ENCODE measurements around the gene TGFA.

The TGFA gene

DNA sequence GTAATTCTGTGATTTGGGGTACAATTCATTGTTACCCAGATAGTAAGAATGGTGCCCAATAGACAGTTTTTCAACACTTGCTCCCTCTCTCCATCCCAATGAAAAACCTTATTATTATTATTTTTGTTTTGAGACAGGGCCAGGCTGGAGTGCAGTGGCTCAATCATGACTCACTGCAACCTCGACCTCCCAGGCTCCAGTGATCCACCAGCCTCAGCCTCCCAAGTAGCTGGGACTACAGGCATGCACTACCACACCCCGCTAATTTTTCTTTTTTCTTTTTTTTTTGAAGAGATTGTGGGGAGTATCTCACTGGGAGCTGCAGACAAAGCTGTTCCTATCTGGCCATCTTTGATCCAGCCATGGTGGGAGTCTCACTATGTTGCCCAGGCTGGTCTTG is 7.2 kb downstream of the TGFA start:
- H3K4me3 Mint-ChIP-seq: no peak overlapping the region
- H3K27ac Mint-ChIP-seq: no peak overlapping the region

DNA sequence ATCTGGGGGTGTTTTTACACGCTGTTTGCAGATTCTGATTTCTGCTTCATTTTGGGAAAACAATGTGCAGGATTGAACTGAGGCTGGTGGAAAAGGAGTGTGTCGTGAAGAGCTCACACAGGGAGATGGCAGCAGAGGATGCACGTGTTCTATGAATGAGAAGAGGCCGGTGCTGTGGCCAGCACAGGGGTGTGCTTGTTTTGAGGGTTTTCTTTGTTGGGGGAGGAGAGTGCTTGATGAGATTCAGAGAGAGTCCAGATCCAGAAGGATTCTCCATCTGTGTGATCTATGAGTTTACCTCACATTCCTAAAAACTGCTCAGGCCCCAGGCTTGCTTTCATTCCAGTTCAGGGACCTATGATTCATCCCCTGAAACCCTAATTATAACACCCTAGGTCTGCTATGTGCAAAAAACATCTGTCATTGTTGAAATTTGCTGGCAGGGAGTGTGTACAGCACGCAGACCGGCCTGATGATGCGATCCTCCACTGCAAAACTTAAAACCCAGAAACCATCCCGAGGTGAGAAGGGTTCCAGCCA is 12.1 kb downstream of the TGFA start:
- Mint-ChIP-seq H3K9me3 (peaks cover under 1% of the 10 kb centered on the region), H3K27ac (no peak overlapping the region), H3K36me3 (peaks cover 3% of the 10 kb centered on the region), H3K4me1 (no peaks in the 10 kb centered on the region), H3K27me3 (peaks cover 8% of the 10 kb centered on the region), H3K4me3 (no peak overlapping the region)
- DNase-seq (ENCODE audit: low spot score in 2 of 2): no peak
- ATAC-seq (ENCODE audit: low read depth): no peak

More for the DNA sequence above, 7.2 kb downstream of the TGFA start:
- ATAC-seq (ENCODE audit: low read depth) (no peak), DNase-seq (ENCODE audit: low spot score in 2 of 2) (no peak)
- no peaks in the 10 kb centered on the region for H3K36me3 Mint-ChIP-seq
- H3K9me3 Mint-ChIP-seq: no peaks in the 10 kb centered on the region
- no peaks in the 10 kb centered on the region for H3K4me1 Mint-ChIP-seq
- peaks cover 9% of the 10 kb centered on the region for H3K27me3 Mint-ChIP-seq

DNA sequence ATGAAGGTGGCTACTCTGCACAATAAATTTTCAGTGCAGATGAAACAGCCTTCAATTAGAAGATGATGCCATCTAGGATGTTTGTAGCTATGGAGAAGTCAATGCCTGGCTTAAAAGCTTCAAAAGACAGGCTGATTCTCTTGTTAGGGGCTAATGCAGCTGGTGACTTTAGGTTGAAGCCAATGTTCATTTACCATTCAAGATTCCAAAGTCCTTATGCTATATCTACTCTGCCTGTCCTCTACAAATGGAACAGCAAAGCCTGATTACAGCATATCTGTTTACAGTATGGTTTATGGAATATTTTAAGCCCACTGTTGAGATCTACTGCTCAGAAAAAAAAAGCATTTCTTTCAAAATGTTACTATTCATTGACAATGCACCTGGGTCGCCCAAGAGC is 15.8 kb downstream of the TGFA start:
- DNase-seq (ENCODE audit: low spot score in 2 of 2) (no peak), ATAC-seq (ENCODE audit: low read depth) (no peak)
- no peak overlapping the region for H3K4me3 Mint-ChIP-seq
- H3K9me3 Mint-ChIP-seq: peaks cover 7% of the 10 kb centered on the region
- peaks cover 8% of the 10 kb centered on the region for H3K36me3 Mint-ChIP-seq
- no peak overlapping the region for H3K27ac Mint-ChIP-seq
- no peaks in the 10 kb centered on the region for H3K4me1 Mint-ChIP-seq
- H3K27me3 Mint-ChIP-seq: peaks cover 15% of the 10 kb centered on the region

DNA sequence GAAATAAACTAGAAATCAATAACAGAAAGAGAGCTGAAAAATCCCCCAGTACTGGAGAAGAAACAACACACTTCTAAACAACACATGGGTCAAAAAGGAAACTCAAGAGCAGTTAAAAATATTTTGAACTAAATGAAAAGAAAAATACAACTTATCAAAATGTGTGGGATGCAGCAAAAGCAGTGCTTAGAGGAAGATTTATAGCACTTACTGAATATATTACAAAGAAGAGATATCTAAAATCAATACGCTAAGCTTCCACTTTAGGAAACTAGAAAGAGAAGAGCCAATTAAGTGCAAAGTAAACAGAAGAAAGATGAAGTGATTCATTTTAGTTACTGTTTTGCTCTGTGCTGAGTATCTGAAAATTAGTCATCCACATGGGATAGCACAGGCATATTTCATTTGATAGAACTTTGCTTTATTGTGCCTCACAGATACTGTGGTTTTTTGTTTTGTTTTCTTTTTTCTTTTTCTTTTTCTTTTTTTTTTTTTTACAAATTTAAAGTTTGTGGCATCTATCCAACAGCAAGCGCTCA is 17.0 kb downstream of the TGFA start:
- no peak overlapping the region for H3K27ac Mint-ChIP-seq
- no peak for ATAC-seq (ENCODE audit: low read depth)
- peaks cover 3% of the 10 kb centered on the region for H3K4me1 Mint-ChIP-seq
- DNase-seq (ENCODE audit: low spot score in 2 of 2): no peak
- H3K4me3 Mint-ChIP-seq: no peak overlapping the region
- H3K36me3 Mint-ChIP-seq: peaks cover 8% of the 10 kb centered on the region
- H3K27me3 Mint-ChIP-seq: peaks cover 15% of the 10 kb centered on the region
- peaks cover 7% of the 10 kb centered on the region for H3K9me3 Mint-ChIP-seq

DNA sequence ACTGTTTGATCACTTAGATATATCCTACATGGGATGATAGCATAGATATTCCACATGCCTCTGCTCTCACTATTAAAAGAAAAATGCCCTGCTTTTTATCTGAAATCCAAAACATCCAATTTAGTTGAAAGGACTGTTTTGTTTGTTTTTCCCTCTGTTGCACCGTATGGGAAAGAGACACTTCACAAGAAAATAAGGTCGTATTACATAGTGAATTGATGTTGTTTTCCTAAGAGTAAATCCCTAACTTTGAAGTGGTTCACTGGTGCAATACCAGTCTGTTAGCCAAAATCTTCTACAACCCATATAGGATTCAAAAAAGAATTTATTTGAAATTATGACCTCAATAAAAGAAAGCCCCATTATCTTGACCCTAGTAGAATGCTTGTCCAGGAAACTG is 18.1 kb downstream of the TGFA start:
- no peak for DNase-seq (ENCODE audit: low spot score in 2 of 2)

DNA sequence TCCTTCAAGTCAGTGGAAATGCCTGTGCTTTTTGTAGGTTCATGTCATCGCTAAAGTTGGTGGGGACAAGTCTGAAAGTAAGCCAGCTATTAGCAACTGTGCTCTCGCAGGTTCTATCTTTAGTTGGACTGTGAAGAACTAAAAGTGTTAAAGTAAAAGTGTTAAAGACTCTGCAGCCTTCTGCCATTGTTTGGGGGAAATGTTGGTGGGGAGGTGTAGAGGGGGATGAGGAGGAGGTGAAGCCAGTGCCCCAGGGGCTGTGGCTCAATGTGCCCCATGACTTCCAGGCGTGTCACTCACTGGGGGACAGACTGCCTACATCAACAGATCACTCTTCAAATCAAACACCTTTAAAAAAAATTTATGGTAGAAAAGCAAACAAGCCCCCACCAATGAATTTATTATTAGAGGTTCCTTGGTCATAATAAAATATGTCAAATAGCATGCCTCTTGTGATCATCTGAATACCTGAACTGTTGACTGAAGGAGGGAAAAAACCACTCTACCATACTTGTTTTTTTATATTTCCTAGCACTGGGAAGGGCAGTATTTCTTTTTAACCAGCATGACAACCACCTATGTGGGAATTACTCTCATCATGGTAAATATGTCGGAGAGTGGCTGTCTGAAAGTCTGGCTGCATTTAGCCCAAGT is 19.3 kb downstream of the TGFA start:
- Mint-ChIP-seq H3K27ac (no peak overlapping the region), H3K36me3 (peaks cover 8% of the 10 kb centered on the region), H3K27me3 (peaks cover 14% of the 10 kb centered on the region), H3K9me3 (peaks cover 9% of the 10 kb centered on the region), H3K4me1 (peaks cover 6% of the 10 kb centered on the region), H3K4me3 (no peak overlapping the region)
- DNase-seq (ENCODE audit: low spot score in 2 of 2) (no peak), ATAC-seq (ENCODE audit: low read depth) (no peak)

More for the DNA sequence above, 18.1 kb downstream of the TGFA start:
- Mint-ChIP-seq H3K4me3 (no peak overlapping the region), H3K27ac (no peak overlapping the region), H3K4me1 (peaks cover 6% of the 10 kb centered on the region), H3K9me3 (peaks cover 9% of the 10 kb centered on the region), H3K36me3 (peaks cover 8% of the 10 kb centered on the region), H3K27me3 (peaks cover 13% of the 10 kb centered on the region)
- ATAC-seq (ENCODE audit: low read depth): no peak

DNA sequence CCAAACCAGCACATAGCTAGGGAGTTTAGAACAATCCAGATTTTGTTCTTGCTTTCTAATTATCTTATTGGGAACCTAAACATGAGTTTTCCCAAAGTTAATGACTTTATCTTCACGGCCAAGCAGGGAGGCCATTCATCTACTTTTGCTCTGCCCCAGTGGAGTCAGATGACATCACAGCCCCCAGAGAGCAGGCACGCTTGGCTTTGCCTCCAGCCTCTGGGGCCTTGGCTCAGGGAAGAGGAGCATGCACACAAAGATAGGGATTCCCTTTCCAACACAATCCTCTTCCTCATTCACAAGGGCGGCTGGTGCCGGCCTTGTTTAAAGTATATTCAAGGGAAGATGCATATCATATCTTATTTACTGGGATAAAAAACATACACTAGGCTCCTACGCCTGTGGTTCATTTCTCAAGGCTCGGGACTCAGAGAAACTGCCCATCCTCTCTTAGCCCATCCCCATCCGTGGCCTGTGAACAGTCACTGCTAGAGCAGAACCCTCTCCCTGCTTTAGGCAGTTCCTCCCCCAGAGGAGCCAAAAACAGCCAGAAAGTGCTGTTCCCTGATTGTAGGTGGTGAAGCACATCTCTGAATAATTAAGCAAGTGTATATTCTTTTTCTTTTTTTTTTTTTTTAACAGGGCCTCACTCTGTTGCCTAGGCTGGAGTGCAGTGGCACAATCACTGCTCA is 21.2 kb downstream of the TGFA start:
- DNase-seq (ENCODE audit: low spot score in 2 of 2) (no peak), ATAC-seq (ENCODE audit: low read depth) (no peak)
- H3K9me3 Mint-ChIP-seq: peaks cover 9% of the 10 kb centered on the region
- H3K27me3 Mint-ChIP-seq: peaks cover 14% of the 10 kb centered on the region
- peaks cover 8% of the 10 kb centered on the region for H3K36me3 Mint-ChIP-seq
- no peak overlapping the region for H3K27ac Mint-ChIP-seq
- no peak overlapping the region for H3K4me3 Mint-ChIP-seq
- peaks cover 6% of the 10 kb centered on the region for H3K4me1 Mint-ChIP-seq

DNA sequence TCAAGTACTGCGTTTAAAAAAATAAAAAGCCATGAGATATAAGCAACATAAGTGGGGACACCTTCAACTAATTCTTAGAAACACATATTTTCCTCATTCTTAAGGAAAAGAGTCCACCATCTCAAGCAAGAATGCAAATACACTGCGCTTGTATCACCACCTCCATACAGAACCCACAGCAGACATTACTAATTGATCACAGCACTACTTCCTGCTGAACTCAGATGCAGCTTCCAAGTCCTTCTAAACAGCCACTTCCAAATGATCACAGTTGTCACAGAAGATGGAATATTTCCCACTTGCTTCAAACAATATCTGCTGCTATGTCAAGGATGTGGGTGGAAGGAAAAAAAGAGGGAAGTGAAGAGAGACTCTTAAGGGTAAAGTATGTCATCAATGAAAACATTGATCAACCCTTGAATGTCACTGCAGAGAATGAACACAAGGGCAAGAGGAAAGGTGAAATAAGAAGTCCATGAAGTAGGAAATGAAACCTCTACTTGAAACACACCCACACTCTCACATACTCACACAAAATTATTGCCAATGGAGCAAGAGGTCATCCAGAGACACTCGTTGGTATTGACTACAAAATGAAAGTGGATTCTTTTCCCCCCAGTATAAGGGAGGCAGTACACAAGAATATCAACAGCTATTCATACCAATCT is 22.1 kb downstream of the TGFA start:
- Mint-ChIP-seq H3K4me1 (peaks cover 6% of the 10 kb centered on the region), H3K36me3 (peaks cover 5% of the 10 kb centered on the region), H3K27ac (no peak overlapping the region), H3K27me3 (peaks cover 14% of the 10 kb centered on the region), H3K9me3 (peaks cover 8% of the 10 kb centered on the region), H3K4me3 (no peak overlapping the region)
- DNase-seq (ENCODE audit: low spot score in 2 of 2) (no peak), ATAC-seq (ENCODE audit: low read depth) (no peak)

DNA sequence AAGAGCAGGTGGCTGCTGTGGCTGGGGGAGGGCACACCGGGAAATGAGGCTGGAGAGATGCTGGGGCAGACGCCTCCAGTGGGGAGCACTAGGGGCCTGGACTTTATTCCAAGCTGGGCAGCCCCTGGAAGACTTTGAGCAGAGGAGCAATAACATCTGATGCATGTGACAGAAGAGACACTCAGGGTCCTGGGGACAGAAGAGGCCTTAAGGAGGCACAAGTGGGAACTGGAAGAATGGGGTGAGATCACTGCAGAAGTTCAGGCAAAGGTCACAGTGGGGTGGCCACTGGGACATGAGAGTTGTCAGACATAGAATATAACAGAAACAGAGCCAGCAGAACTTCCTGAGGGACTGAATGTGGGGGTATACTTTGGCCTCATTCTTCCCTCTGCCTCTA is 24.0 kb downstream of the TGFA start:
- H3K9me3 Mint-ChIP-seq: peaks cover 2% of the 10 kb centered on the region
- no peak for ATAC-seq (ENCODE audit: low read depth)
- H3K4me1 Mint-ChIP-seq: peaks cover 6% of the 10 kb centered on the region
- no peak overlapping the region for H3K4me3 Mint-ChIP-seq
- no peak overlapping the region for H3K27ac Mint-ChIP-seq
- no peaks in the 10 kb centered on the region for H3K36me3 Mint-ChIP-seq
- DNase-seq (ENCODE audit: low spot score in 2 of 2): no peak
- peaks cover 8% of the 10 kb centered on the region for H3K27me3 Mint-ChIP-seq

DNA sequence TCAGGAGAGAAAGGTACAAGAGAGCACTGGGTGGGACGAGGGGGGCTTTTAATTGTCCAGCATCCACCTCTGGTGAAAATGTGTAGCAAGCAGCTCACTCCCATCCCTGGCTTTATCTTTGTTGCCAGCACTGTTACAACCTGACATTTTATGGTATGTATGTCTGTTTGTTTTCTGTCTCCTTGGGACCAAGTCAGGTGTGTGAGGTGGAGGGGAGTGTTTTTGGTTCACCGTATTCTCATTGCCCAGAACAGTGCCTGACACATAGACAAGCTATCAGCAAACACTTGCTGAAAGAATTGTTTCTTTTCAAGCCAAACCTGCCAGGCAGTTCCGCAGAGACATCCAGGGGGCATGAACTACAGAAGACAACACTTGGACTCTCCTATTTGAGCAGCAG is 24.7 kb downstream of the TGFA start:
- Mint-ChIP-seq H3K9me3 (peaks cover 2% of the 10 kb centered on the region), H3K36me3 (no peaks in the 10 kb centered on the region), H3K4me1 (peaks cover 6% of the 10 kb centered on the region), H3K27me3 (peaks cover 5% of the 10 kb centered on the region), H3K4me3 (no peak overlapping the region), H3K27ac (no peak overlapping the region)
- ATAC-seq (ENCODE audit: low read depth) (no peak), DNase-seq (ENCODE audit: low spot score in 2 of 2) (no peak)

DNA sequence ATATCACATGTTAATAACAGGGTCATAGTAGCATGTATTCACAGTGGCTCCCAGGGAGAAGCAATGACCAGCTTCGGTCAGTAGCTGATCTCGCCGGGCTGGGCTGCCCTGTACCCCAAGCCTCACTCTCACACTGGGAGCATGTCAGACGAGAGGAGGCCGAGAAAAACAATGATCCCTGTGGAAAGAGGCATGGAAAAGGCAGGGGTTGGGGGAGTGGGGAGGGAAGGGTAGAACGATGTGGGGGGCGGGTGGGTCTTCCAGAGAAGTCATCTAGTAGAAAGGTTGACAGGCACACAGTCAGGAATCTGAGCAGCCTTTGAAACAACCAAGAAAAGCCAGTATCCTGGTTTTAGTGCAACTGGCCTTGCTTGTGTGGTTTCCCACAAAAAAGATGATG is 25.4 kb downstream of the TGFA start:
- Mint-ChIP-seq H3K27ac (no peak overlapping the region), H3K27me3 (peaks cover 5% of the 10 kb centered on the region), H3K9me3 (peaks cover 2% of the 10 kb centered on the region), H3K4me3 (no peak overlapping the region), H3K4me1 (peaks cover 6% of the 10 kb centered on the region), H3K36me3 (no peaks in the 10 kb centered on the region)
- DNase-seq (ENCODE audit: low spot score in 2 of 2) (no peak), ATAC-seq (ENCODE audit: low read depth) (no peak)

DNA sequence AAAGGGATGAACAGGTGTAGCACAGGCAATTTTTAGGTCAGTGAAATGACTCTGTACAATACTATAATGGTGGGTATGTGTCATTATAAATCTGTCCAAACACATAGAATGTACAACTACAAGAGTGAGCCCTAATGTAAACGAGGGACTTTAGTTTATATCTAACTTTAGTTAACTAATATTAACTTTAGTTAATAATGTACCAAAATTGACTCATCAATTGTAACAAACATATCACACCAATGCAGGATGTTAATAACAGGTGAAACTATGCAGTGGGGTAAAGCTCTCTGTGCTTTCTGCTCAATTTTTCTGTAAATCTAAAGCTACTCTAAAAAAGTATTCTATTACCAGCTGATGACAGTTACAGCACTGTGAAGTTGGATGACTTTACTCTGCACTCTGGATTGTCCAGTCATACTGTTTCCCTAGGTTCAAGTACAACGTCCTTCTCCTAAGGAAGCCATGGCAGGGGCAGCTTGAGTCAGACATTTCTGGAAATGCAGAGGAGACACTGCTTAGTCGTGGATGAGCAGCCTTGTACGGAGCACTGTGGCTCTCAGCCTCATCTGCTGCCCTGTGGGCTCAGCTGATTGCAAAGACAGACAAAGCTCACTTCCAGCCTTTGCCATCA is 26.1 kb downstream of the TGFA start:
- H3K9me3 Mint-ChIP-seq: peaks cover 2% of the 10 kb centered on the region
- no peaks in the 10 kb centered on the region for H3K36me3 Mint-ChIP-seq
- DNase-seq (ENCODE audit: low spot score in 2 of 2) (no peak), ATAC-seq (ENCODE audit: low read depth) (no peak)
- H3K27me3 Mint-ChIP-seq: peaks cover 5% of the 10 kb centered on the region
- H3K4me1 Mint-ChIP-seq: peaks cover 6% of the 10 kb centered on the region
- no peak overlapping the region for H3K27ac Mint-ChIP-seq
- no peak overlapping the region for H3K4me3 Mint-ChIP-seq

DNA sequence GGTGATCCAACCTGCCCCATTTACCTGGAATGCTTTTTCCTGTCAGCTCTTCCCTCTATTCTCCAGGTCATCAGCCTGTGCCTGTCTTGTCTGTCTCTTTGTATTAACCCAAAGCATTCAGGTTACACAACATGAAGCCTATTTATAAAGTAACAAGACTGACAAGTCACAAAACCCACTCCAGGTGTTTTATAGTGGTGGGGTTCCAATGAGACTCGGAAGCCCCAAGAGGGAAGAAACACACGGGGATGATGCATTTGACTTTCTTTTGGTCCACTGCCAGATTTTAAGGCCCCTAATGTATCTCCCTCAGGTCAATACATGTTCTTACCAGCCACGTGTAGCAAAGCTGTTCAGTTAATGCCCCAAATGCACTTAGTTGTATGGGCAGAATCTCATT is 27.5 kb downstream of the TGFA start:
- no peak overlapping the region for H3K4me3 Mint-ChIP-seq
- H3K36me3 Mint-ChIP-seq: no peaks in the 10 kb centered on the region
- no peak for DNase-seq (ENCODE audit: low spot score in 2 of 2)
- H3K4me1 Mint-ChIP-seq: no peaks in the 10 kb centered on the region
- ATAC-seq (ENCODE audit: low read depth): no peak
- H3K27me3 Mint-ChIP-seq: peaks cover 5% of the 10 kb centered on the region
- H3K9me3 Mint-ChIP-seq: no peaks in the 10 kb centered on the region
- no peak overlapping the region for H3K27ac Mint-ChIP-seq

DNA sequence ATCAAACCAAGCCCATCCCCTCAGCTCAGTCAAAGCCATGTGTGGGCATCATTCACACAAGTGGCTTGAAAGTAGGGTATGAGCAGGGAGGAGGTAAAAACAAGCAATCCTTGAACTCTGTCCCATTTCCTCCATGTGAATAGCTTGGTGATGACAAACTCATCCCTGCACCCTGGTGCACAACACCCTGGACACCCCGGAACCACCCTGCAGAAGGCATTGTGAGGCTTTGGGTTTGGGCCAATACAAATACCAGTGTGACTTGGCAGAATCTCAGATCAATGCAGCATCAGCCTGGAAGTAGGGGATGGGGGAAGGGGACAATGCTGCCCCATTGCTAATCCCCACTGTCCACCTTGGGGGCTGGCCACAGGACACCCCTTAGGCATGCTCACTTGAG is 28.6 kb downstream of the TGFA start:
- peaks cover 7% of the 10 kb centered on the region for H3K27me3 Mint-ChIP-seq
- no peaks in the 10 kb centered on the region for H3K36me3 Mint-ChIP-seq
- H3K4me1 Mint-ChIP-seq: no peaks in the 10 kb centered on the region
- DNase-seq (ENCODE audit: low spot score in 2 of 2) (no peak), ATAC-seq (ENCODE audit: low read depth) (no peak)
- no peaks in the 10 kb centered on the region for H3K9me3 Mint-ChIP-seq
- no peak overlapping the region for H3K4me3 Mint-ChIP-seq
- H3K27ac Mint-ChIP-seq: no peak overlapping the region
